Neural cell (in vitro differentiated cells): Measurements from ENCODE around the gene JOSD1.

Source experiments
- EP300 ChIP-seq: fragments of 450-650 bp; conservative IDR thresholded peaks from 2 replicates; pipeline ENCODE4 v1.6.1; 2014; ENCODE audit warnings: antibody characterized with exemption, mild to moderate bottlenecking, moderate library complexity; ENCODE audit not compliant: poor library complexity, severe bottlenecking
- RAD21 ChIP-seq: fragments of 450-650 bp; conservative IDR thresholded peaks from 2 replicates; pipeline ENCODE4 v1.6.1; 2014; ENCODE audit warnings: antibody characterized with exemption, mild to moderate bottlenecking, moderate library complexity
- SMC3 ChIP-seq: fragments of 450-650 bp; conservative IDR thresholded peaks from 2 replicates; pipeline ENCODE4 v1.6.1; 2014; ENCODE audit warnings: antibody characterized with exemption, mild to moderate bottlenecking, moderate library complexity; ENCODE audit not compliant: poor library complexity
- TF ChIP-seq, protein P1 (sequence below): fragments of 450-650 bp; IDR thresholded peaks from 2 replicates; pipeline ENCODE4 v1.5.1; 2014; ENCODE audit warnings: antibody characterized with exemption, mild to moderate bottlenecking, moderate library complexity; ENCODE audit not compliant: poor library complexity, severe bottlenecking

GRCh38 chr22:38710866-38711265 lies 10.1 kb upstream of the JOSD1 start:
- TF ChIP-seq RAD21 (no peak), EP300 (no peak), SMC3 (no peak)
- TF ChIP-seq, protein P1, sequence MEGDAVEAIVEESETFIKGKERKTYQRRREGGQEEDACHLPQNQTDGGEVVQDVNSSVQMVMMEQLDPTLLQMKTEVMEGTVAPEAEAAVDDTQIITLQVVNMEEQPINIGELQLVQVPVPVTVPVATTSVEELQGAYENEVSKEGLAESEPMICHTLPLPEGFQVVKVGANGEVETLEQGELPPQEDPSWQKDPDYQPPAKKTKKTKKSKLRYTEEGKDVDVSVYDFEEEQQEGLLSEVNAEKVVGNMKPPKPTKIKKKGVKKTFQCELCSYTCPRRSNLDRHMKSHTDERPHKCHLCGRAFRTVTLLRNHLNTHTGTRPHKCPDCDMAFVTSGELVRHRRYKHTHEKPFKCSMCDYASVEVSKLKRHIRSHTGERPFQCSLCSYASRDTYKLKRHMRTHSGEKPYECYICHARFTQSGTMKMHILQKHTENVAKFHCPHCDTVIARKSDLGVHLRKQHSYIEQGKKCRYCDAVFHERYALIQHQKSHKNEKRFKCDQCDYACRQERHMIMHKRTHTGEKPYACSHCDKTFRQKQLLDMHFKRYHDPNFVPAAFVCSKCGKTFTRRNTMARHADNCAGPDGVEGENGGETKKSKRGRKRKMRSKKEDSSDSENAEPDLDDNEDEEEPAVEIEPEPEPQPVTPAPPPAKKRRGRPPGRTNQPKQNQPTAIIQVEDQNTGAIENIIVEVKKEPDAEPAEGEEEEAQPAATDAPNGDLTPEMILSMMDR, result no peak
